ENCODE measurements around the gene EFCAB7. TPM values are rescaled to one million over a fixed set of nuclear protein-coding genes. Genes with fewer than 3 reads are reported as not detected.

Gene EFCAB7, protein sequence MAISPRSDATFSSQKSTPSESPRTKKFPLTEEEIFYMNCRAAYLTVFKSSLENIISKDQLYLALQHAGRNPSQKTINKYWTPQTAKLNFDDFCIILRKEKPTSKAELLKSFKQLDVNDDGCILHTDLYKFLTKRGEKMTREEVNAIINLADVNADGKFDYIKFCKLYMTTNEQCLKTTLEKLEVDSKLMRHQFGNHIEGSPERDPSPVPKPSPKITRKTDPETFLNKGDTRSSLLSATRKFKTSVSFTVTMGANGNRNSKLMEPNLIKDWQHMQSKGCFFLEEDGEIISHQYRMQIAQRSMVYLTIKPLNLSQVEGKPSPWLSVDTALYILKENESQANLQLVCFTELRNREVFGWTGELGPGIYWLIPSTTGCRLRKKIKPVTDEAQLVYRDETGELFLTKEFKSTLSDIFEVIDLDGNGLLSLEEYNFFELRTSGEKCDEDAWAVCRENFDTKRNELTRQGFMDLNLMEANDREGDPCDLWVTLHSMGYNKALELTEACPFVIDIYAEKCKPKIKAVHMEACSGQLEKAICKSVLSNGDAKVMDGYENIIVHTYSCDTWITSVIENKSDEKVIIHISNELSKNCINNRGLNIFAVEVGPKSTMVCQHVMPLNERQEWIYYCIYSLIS
- 4.0 and 5.5 TPM in 2 replicates for total RNA-seq

DNA sequence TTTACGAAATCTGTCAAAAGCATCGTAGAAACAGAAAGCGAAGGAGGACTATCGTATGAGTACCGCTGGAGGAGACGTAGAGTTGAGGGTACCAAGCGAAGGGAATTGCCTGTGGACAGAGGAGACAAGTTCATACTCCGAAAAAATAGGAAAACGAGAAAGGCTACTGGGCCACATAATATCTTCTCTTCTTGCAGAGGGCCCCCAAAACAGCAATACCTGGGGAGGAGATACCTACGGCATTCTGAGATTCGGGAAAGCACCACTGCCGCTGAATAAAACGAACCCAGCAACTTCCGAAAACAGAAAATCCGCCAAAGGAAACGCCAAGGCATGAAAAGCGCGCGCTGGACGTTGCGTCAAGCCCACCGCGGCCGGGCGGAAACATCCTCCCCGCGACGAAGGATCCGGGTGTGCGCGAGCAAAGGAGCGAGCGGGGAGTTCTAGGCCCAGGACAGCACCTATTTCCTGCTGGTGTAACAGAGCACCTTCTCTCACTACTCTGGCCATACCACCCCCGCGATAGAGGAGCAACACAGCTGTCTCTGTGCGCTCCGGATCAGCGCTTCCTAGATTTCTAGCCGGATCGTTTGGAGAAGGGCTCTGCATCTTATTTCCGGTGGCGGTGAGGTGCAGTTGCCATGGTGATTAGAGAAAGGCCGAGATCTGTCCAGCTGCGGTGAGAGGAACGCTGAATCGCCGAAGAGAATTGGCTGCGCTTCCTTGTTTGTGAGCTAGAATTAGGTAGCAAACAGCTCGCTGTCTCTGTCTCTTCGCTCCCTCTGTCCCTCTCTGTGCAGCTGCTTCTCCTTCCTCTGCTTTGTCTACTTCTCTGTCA is at the start of gene EFCAB7, which contains the start of gene ITGB3BP:
Gene EFCAB7 (plus strand): TSS at position 635 of the 838 bp plus-strand sequence. CDS start 2,048 bp downstream, outside the sequence.
Gene ITGB3BP (minus strand): TSS at position 335 of the 838 bp plus-strand sequence. CDS start 92 bp downstream, at position 243.

DNA sequence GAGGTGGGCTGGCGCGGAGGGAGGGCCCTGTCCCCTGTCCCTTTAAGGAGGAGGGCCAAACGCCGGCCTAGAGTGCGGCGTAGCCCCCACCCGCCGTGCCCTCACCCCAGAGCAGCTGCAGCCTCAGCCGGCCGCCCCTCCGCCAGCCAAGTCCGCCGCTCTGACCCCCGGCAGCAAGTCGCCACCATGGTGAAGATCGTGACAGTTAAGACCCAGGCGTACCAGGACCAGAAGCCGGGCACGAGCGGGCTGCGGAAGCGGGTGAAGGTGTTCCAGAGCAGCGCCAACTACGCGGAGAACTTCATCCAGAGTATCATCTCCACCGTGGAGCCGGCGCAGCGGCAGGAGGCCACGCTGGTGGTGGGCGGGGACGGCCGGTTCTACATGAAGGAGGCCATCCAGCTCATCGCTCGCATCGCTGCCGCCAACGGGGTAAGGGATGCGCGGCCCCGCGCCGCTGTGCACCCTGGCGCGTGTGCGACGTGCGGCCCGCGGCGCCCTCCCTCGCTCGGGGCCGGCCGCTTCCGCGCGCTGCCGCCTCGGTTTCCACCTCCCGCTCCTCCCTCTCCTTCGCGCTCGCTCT is 70.1 kb downstream of the EFCAB7 start, which contains the start of gene PGM1:
Gene PGM1 (plus strand): TSS at position 109 of the 583 bp plus-strand sequence. CDS start 78 bp downstream, at position 187.

Other genes with a start within 250 kb of the EFCAB7 start
- not detected in 2 replicates for gene FOXD3, start 201.0 kb upstream of the EFCAB7 start, total RNA-seq
- gene ALG6, start 155.9 kb upstream of the EFCAB7 start, total RNA-seq = 11.5 and 13.2 TPM in 2 replicates
- 16.1 and 17.7 TPM in 2 replicates for gene ITGB3BP, start 300 bp upstream of the EFCAB7 start, total RNA-seq
- 124 and 178 TPM in 2 replicates for gene PGM1, start 69.9 kb downstream of the EFCAB7 start, total RNA-seq